DMS153 (cell line): Measurements from ENCODE around the gene ACTL8.

Source experiments
- DNase-seq: peaks from one replicate; lab custom pipeline; 2025; lab: John Stamatoyannopoulos, UW

The ACTL8 gene

GRCh38 chr1:17770983-17771382, 15.8 kb downstream of the ACTL8 start:
- DNase-seq, result no peak

GRCh38 chr1:17772615-17773212, 17.6 kb downstream of the ACTL8 start:
- no peak for DNase-seq

GRCh38 chr1:17773591-17774326, 18.6 kb downstream of the ACTL8 start:
- no peak for DNase-seq

- DNase-seq, result no peak
Observed at GRCh38 chr1:17774452-17774851, 19.3 kb downstream of the ACTL8 start.

- no peak for DNase-seq
Observed at GRCh38 chr1:17775796-17776195, 20.7 kb downstream of the ACTL8 start.

- no peak for DNase-seq
Observed at GRCh38 chr1:17776426-17776825, 21.3 kb downstream of the ACTL8 start.

- DNase-seq, result no peak
Observed at GRCh38 chr1:17777330-17777729, 22.2 kb downstream of the ACTL8 start.

GRCh38 chr1:17777818-17778217, 22.7 kb downstream of the ACTL8 start:
- no peak for DNase-seq

GRCh38 chr1:17780916-17781315, 25.8 kb downstream of the ACTL8 start:
- no peak for DNase-seq

- no peak for DNase-seq
Observed at GRCh38 chr1:17789926-17790325, 34.8 kb downstream of the ACTL8 start.

- no peak for DNase-seq
Observed at GRCh38 chr1:17790383-17791054, 35.4 kb downstream of the ACTL8 start.

GRCh38 chr1:17791055-17791390, 35.9 kb downstream of the ACTL8 start:
- no peak for DNase-seq

- no peak for DNase-seq
Observed at GRCh38 chr1:17791480-17791879, 36.3 kb downstream of the ACTL8 start.

GRCh38 chr1:17792421-17792820, 37.3 kb downstream of the ACTL8 start:
- no peak for DNase-seq

- DNase-seq, result no peak
Observed at GRCh38 chr1:17795081-17795809, 40.1 kb downstream of the ACTL8 start.

- DNase-seq, result peak; percentile 16
Observed at GRCh38 chr1:17795836-17796645, 40.9 kb downstream of the ACTL8 start.

- DNase-seq, result no peak
Observed at GRCh38 chr1:17797478-17797877, 42.3 kb downstream of the ACTL8 start.

GRCh38 chr1:17798011-17798410, 42.9 kb downstream of the ACTL8 start:
- DNase-seq, result no peak

- no peak for DNase-seq
Observed at GRCh38 chr1:17798799-17799382, 43.8 kb downstream of the ACTL8 start.

GRCh38 chr1:17799642-17800041, 44.5 kb downstream of the ACTL8 start:
- DNase-seq, result no peak

- DNase-seq, result no peak
Observed at GRCh38 chr1:17802164-17802563, 47.0 kb downstream of the ACTL8 start.

- no peak for DNase-seq
Observed at GRCh38 chr1:17802945-17803344, 47.8 kb downstream of the ACTL8 start.
